HEK293T (cell line): Measurements from ENCODE around the gene SPATA25.

Experiments
- BHLHE40 ChIP-seq: fragments of 450-650 bp; IDR thresholded peaks from 2 replicates; pipeline ENCODE4 v1.6.1; 2016; ENCODE audit warnings: mild to moderate bottlenecking, moderate library complexity, borderline replicate concordance
- CTBP1 ChIP-seq: fragments of 450-650 bp; IDR thresholded peaks from 2 replicates; pipeline ENCODE4 v1.6.1; 2016; ENCODE audit warnings: borderline replicate concordance
- ELF4 ChIP-seq: fragments of 450-650 bp; IDR thresholded peaks from 2 replicates; pipeline ENCODE4 v1.6.1; 2017; ENCODE audit warnings: antibody characterized with exemption
- FOXK2 ChIP-seq: fragments of 450-650 bp; IDR thresholded peaks from 2 replicates; pipeline ENCODE4 v1.6.1; 2016; ENCODE audit warnings: mild to moderate bottlenecking
- FOXM1 ChIP-seq: fragments of 450-650 bp; IDR thresholded peaks from 2 replicates; pipeline ENCODE4 v1.6.1; 2017; ENCODE audit warnings: mild to moderate bottlenecking, borderline replicate concordance
- SUZ12 ChIP-seq: fragments of 450-650 bp; IDR thresholded peaks from 2 replicates; pipeline ENCODE4 v1.6.1; 2016; ENCODE audit warnings: mild to moderate bottlenecking
- TARDBP ChIP-seq: fragments of 450-650 bp; IDR thresholded peaks from 2 replicates; pipeline ENCODE4 v1.6.1; 2016
- ZNF384 ChIP-seq: fragments of 450-650 bp; IDR thresholded peaks from 2 replicates; pipeline ENCODE4 v1.6.1; 2016
- TF ChIP-seq, protein P1 (sequence below): fragments of 450-650 bp; IDR thresholded peaks from 2 replicates; pipeline ENCODE4 v1.6.1; 2016

DNA sequence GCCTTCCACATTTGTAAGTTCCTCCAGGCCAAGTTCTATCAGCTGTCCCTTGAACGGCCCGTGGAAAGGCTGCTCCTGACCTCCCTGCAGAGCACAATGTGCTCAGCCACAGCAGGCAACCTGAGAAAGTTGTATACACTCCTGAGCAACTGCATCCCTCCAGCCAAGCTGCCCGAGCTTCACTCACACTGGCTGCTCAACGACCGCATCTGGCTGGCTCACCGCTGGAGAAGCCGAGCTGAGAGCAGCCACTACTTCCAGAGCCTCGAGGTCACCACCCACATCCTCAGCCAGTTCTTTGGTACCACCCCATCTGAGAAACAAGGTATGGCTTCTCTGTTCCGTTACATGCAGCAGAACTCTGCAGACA is 4.3 kb downstream of the SPATA25 start:
- TF ChIP-seq SUZ12 (no peak), FOXM1 (no peak), ZNF384 (no peak), ELF4 (no peak), TARDBP (no peak), FOXK2 (no peak), BHLHE40 (no peak), CTBP1 (no peak)
- TF ChIP-seq, protein P1, sequence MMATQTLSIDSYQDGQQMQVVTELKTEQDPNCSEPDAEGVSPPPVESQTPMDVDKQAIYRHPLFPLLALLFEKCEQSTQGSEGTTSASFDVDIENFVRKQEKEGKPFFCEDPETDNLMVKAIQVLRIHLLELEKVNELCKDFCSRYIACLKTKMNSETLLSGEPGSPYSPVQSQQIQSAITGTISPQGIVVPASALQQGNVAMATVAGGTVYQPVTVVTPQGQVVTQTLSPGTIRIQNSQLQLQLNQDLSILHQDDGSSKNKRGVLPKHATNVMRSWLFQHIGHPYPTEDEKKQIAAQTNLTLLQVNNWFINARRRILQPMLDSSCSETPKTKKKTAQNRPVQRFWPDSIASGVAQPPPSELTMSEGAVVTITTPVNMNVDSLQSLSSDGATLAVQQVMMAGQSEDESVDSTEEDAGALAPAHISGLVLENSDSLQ = no peak
